HUES64 (cell line): ENCODE results near the gene COA3.
A peak's percentile ranks its signal among the peaks of the same experiment; 100 is the strongest.

Experiments used
- H3K27ac ChIP-seq: 2 replicates; pipeline ENCODE4 v1.7.0; 2013; ENCODE audit warnings: low read depth, low read length, inconsistent platforms
- H3K27me3 ChIP-seq: 2 replicates; pipeline ENCODE4 v1.6.1; 2013; ENCODE audit warnings: mild to moderate bottlenecking, low read length; ENCODE audit not compliant: insufficient read depth
- H3K36me3 ChIP-seq: 2 replicates; pipeline ENCODE4 v1.6.1; 2013; ENCODE audit warnings: mild to moderate bottlenecking, low read length; ENCODE audit not compliant: insufficient read depth
- H3K4me1 ChIP-seq: 2 replicates; pipeline ENCODE4 v1.6.1; 2013; ENCODE audit warnings: mild to moderate bottlenecking, low read length, moderate library complexity; ENCODE audit not compliant: insufficient read depth
- H3K4me3 ChIP-seq: 2 replicates; pipeline ENCODE4 v1.5.1; 2013; ENCODE audit warnings: mild to moderate bottlenecking, low read length, moderate library complexity
- H3K9ac ChIP-seq: 2 replicates; pipeline ENCODE4 v1.6.1; 2013; ENCODE audit warnings: mild to moderate bottlenecking, low read depth, low read length
- H3K9me3 ChIP-seq: 2 replicates; pipeline ENCODE4 v1.6.1; 2013; ENCODE audit warnings: low read depth, low read length; ENCODE audit not compliant: insufficient read depth
- WGBS: fragments of 150-250, 120-280 bp; methylation state at CpG from one replicate; pipeline ENCODE4 v1.1.7; 2013; ENCODE audit warnings: missing lambda C conversion rate; 5-methylcytosine and 5-hydroxymethylcytosine counted together

The COA3 gene

GRCh38 chr17:42766124-42766523 lies 32.4 kb downstream of the COA3 start:
- no peaks in the 10 kb centered on the region for H3K36me3 ChIP-seq
- no peak overlapping the region for H3K27ac ChIP-seq
- H3K4me3 ChIP-seq = no peak overlapping the region
- no peaks in the 10 kb centered on the region for H3K9me3 ChIP-seq
- H3K9ac ChIP-seq = no peak overlapping the region
- H3K27me3 ChIP-seq = peaks cover 16% of the 10 kb centered on the region
- H3K4me1 ChIP-seq = peaks cover 10% of the 10 kb centered on the region
- WGBS = 91% methylated on average over 6 of the region's 6 CpGs

DNA sequence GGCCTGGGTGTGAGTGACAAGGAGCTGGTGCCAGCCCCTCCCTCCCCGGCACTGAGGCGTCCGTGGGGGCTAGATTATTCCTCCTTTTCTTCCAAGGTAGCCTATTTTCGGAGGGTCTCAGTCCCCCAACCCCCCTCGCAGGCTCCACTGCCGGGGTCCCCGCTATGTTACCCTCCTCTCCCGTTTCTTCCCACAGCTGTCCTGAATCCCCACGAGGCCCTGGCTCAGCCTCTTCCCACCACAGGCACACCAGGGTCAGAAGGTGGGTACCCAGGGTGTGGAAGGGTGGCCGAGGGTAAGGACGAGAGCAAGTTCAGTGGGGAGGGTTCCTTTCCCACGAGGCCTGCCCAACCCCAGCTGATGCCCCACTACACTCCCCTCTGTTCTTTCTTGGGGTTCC lies 36.9 kb downstream of the COA3 start:
- Histone ChIP-seq H3K9me3 (no peaks in the 10 kb centered on the region), H3K4me1 (peaks cover 10% of the 10 kb centered on the region), H3K27ac (no peak overlapping the region), H3K9ac (peak overlapping the region; percentile 39; the same call in 1 of the 2 replicates), H3K27me3 (peaks cover 39% of the 10 kb centered on the region), H3K4me3 (peak overlapping the region; percentile 70), H3K36me3 (no peaks in the 10 kb centered on the region)
- WGBS = 70% methylated on average over 12 of the region's 12 CpGs

GRCh38 chr17:42760652-42761581 lies 37.6 kb downstream of the COA3 start, which contains the start of gene RAMP2:
Gene RAMP2, plus strand, starts transcription at chr17:42761227. Its CDS starts 35 bp downstream, at chr17:42761262.
- Histone ChIP-seq H3K4me1 (peaks cover 10% of the 10 kb centered on the region), H3K4me3 (peak within 1 kb of the TSS; percentile 70), H3K27ac (no peak within 1 kb of the TSS), H3K36me3 (no peaks in the 10 kb centered on the region), H3K27me3 (peaks cover 39% of the 10 kb centered on the region), H3K9me3 (no peaks in the 10 kb centered on the region), H3K9ac (peak within 1 kb of the TSS; percentile 39)
- 3% methylated on average over 92 of the region's 92 CpGs for WGBS

- Histone ChIP-seq H3K9ac (no peak overlapping the region; the same call in 1 of the 2 replicates), H3K4me3 (peak overlapping the region; percentile 70), H3K27ac (no peak overlapping the region), H3K4me1 (peaks cover 10% of the 10 kb centered on the region), H3K27me3 (peaks cover 39% of the 10 kb centered on the region), H3K36me3 (no peaks in the 10 kb centered on the region), H3K9me3 (no peaks in the 10 kb centered on the region)
- WGBS = 68% methylated on average over 9 of the region's 11 CpGs
Measured at GRCh38 chr17:42759982-42760651, 38.4 kb downstream of the COA3 start.

DNA sequence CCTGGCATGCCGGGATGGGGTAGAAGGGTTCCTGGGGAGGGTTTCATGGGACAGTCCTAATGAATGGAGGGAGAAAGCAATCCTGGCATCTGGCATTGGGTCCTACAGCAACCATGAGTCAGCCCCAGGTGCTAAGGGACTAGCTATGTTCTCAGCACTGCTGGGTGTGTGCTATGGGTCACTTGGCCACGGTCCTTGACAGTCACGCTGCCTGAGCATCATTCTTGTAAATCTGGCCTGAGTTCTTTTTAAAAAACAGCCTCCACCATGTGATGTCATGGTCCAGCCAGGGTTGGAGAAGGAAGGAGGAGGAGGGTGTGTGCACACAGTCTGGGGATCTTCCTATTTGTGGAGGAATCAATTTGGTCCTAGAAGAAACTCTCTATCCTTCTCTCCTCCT lies 43.7 kb downstream of the COA3 start:
- Histone ChIP-seq H3K36me3 (no peaks in the 10 kb centered on the region), H3K27ac (no peak overlapping the region), H3K4me1 (no peaks in the 10 kb centered on the region), H3K9me3 (no peaks in the 10 kb centered on the region), H3K4me3 (no peak overlapping the region), H3K27me3 (peaks cover 11% of the 10 kb centered on the region), H3K9ac (no peak overlapping the region)
- WGBS = 94% methylated on average over 3 of the region's 3 CpGs

GRCh38 chr17:42751628-42752027 lies 46.9 kb downstream of the COA3 start:
- 94% methylated on average over 7 of the region's 7 CpGs for WGBS
- Histone ChIP-seq H3K4me1 (peaks cover 18% of the 10 kb centered on the region), H3K9me3 (no peaks in the 10 kb centered on the region), H3K36me3 (no peaks in the 10 kb centered on the region), H3K27ac (no peak overlapping the region), H3K9ac (no peak overlapping the region), H3K4me3 (no peak overlapping the region), H3K27me3 (no peaks in the 10 kb centered on the region)

DNA sequence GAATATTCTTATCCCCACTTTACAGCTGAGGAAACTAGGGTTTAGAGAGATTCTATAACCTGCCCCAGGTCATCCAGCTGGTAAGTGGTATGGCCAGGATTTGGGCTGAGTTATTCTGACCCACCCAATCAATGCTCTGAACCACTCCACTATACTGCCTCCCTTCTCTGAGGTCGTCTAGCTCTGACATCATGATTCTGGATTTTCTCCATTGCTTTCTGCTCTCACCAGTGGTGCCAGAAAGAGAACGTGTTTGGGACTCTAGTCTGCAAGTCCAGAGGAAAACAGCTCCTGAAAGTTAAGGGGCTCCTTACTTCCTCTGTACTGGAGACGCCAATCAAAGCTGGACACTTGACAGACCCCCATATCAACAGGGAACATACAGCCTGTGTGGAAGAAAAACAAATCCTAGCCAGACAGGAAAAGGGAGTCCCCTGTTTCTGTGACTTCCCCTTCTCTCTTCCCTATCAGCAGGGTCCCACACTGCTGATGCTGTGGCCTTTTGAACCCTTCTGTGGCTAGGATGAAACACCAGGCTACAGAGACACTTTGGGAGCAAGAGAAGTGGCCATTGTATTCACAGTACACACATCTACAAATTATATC lies 47.7 kb downstream of the COA3 start:
- H3K27me3 ChIP-seq = peaks cover 8% of the 10 kb centered on the region
- no peak overlapping the region for H3K27ac ChIP-seq
- no peaks in the 10 kb centered on the region for H3K9me3 ChIP-seq
- no peaks in the 10 kb centered on the region for H3K36me3 ChIP-seq
- no peak overlapping the region for H3K9ac ChIP-seq
- 92% methylated on average over 3 of the region's 3 CpGs for WGBS
- peaks cover 18% of the 10 kb centered on the region for H3K4me1 ChIP-seq
- no peak overlapping the region for H3K4me3 ChIP-seq

DNA sequence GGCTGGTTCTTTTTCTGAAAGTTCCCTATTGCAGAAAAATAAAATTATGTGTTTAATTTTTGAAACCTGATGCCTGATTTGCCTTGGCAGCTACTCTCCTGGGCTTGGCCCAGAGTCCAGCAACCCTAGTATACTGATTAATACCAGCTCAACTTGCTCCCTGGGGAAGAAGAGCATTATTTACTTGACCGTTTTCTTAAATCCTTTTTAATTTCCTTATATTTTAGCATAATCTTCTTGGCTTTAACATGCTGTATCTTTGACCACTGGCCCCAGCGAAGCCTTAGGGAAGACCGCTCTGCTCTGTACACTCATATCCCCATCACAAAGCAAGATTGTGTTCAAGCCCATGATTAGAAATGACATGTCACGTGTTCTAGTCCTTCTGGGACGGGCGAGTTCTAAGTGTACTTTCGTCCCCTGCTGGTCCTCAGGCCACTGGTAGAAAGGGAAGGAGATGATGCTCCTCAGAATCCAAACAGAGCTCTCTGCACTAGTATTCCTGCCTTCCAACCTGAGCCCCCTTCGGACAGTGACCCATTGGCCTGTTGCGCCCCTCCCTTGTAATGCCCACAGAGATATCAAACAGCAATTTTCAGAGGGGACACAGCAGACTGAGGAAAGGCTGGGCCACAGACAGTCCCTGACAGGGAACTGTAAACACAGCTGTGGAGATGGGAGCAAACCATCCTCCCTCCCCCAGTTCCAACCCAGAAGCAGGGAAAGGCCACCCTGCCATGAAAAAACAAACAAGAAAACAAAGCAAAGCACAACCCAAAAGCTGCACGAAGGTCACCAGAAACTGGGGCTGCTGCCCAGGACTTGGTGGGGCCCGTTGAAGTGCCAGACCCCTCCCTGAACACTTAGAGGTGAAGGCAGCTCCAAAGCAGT lies 49.4 kb downstream of the COA3 start:
- H3K4me3 ChIP-seq = no peak overlapping the region
- H3K27me3 ChIP-seq = peaks cover 17% of the 10 kb centered on the region
- H3K9ac ChIP-seq = no peak overlapping the region
- WGBS = 84% methylated on average over 11 of the region's 11 CpGs
- no peaks in the 10 kb centered on the region for H3K36me3 ChIP-seq
- peaks cover 18% of the 10 kb centered on the region for H3K4me1 ChIP-seq
- H3K9me3 ChIP-seq = peaks cover 3% of the 10 kb centered on the region; the same call in 1 of the 2 replicates
- H3K27ac ChIP-seq = no peak overlapping the region

GRCh38 chr17:42748202-42748907 lies 50.1 kb downstream of the COA3 start:
- Histone ChIP-seq H3K9me3 (peaks cover 3% of the 10 kb centered on the region; the same call in 1 of the 2 replicates), H3K27me3 (peaks cover 17% of the 10 kb centered on the region), H3K4me3 (no peak overlapping the region), H3K4me1 (peaks cover 26% of the 10 kb centered on the region), H3K27ac (no peak overlapping the region), H3K9ac (no peak overlapping the region), H3K36me3 (no peaks in the 10 kb centered on the region)
- 59% methylated on average over 6 of the region's 7 CpGs for WGBS
